HFFc6 (cell line): ENCODE results near the gene HOXD4. TPM values are rescaled to one million over a fixed set of nuclear protein-coding genes. Genes with fewer than 3 reads are reported as not detected.

Experiments used
- DNase-seq: peaks from one replicate; pipeline ENCODE4 v3.0.0-alpha.2; 2018
- H3K27ac Mint-ChIP-seq: 2 replicates; pipeline ENCODE4 v1.8.0; 2020; ENCODE audit warnings: mild to moderate bottlenecking, mixed read lengths
- H3K27me3 Mint-ChIP-seq: 2 replicates; pipeline ENCODE4 v1.8.0; 2021; ENCODE audit warnings: mild to moderate bottlenecking, moderate library complexity, mixed read lengths; ENCODE audit not compliant: insufficient read depth
- H3K36me3 Mint-ChIP-seq: 2 replicates; pipeline ENCODE4 v1.8.0; 2021; ENCODE audit warnings: low read depth, mixed read lengths
- H3K4me1 Mint-ChIP-seq: 2 replicates; pipeline ENCODE4 v1.8.0; 2020; ENCODE audit warnings: low read depth, mixed read lengths
- H3K4me3 Mint-ChIP-seq: 2 replicates; pipeline ENCODE4 v1.8.0; 2020; ENCODE audit warnings: mild to moderate bottlenecking, moderate library complexity, mixed read lengths
- H3K9me3 Mint-ChIP-seq: 2 replicates; pipeline ENCODE4 v1.8.0; 2020; ENCODE audit warnings: mild to moderate bottlenecking, mixed read lengths
- CTCF ChIP-seq: fragments of 200-600 bp; sonication (generic); IDR thresholded peaks from 2 replicates; pipeline ENCODE4 v1.5.0; 2021; ENCODE audit warnings: antibody characterized with exemption, mild to moderate bottlenecking
- total RNA-seq, 6 experiments: library from RNA; stranded (reverse); fragmentation: NEBNext Ultra II Directional; extraction: Animal tissue kit (Norgen Biotek cat#: 25700); gene quantifications; 2 replicates in 1 of 6; 3 replicates in 5 of 6; pipeline ENCODE4 v1.2.3, GENCODE V29; 2021

The HOXD4 gene
- total RNA-seq, 6 experiments from 2014 or later: 0.40 to 0.69 (median 0.57) TPM; not detected in 2

- 0 out of 2 replicates have a peak, but pooled peaks cover 3% of the 10 kb centered on the region for H3K9me3 Mint-ChIP-seq
- no peaks in the 10 kb centered on the region for H3K4me1 Mint-ChIP-seq
- H3K27ac Mint-ChIP-seq: no peak overlapping the region
- H3K36me3 Mint-ChIP-seq: peaks cover 5% of the 10 kb centered on the region; the same call in 1 of the 2 replicates
- DNase-seq: no peak
- no peak for TF ChIP-seq CTCF
- peaks cover 57% of the 10 kb centered on the region for H3K27me3 Mint-ChIP-seq
- H3K4me3 Mint-ChIP-seq: no peak overlapping the region
These were observed 21.7 kb downstream of the HOXD4 start for GRCh38 chr2:176172895-176173566.

GRCh38 chr2:176173567-176174381, 22.4 kb downstream of the HOXD4 start:
- H3K27ac Mint-ChIP-seq: no peak overlapping the region
- peaks cover 62% of the 10 kb centered on the region for H3K27me3 Mint-ChIP-seq
- no peak for TF ChIP-seq CTCF
- H3K9me3 Mint-ChIP-seq: 0 out of 2 replicates have a peak, but pooled peaks cover 3% of the 10 kb centered on the region
- H3K4me1 Mint-ChIP-seq: no peaks in the 10 kb centered on the region
- no peak overlapping the region for H3K4me3 Mint-ChIP-seq
- peaks cover 5% of the 10 kb centered on the region; the same call in 1 of the 2 replicates for H3K36me3 Mint-ChIP-seq
- no peak for DNase-seq

- DNase-seq: no peak
- no peaks in the 10 kb centered on the region for H3K4me1 Mint-ChIP-seq
- TF ChIP-seq CTCF: no peak
- H3K27ac Mint-ChIP-seq: no peak overlapping the region
- 0 out of 2 replicates have a peak, but pooled peaks cover 3% of the 10 kb centered on the region for H3K9me3 Mint-ChIP-seq
- H3K4me3 Mint-ChIP-seq: no peak overlapping the region
- H3K36me3 Mint-ChIP-seq: peaks cover 5% of the 10 kb centered on the region; the same call in 1 of the 2 replicates
- peaks cover 67% of the 10 kb centered on the region for H3K27me3 Mint-ChIP-seq
These were observed 23.1 kb downstream of the HOXD4 start for GRCh38 chr2:176174382-176174823.

GRCh38 chr2:176174824-176175708, 23.7 kb downstream of the HOXD4 start:
- no peak for TF ChIP-seq CTCF
- H3K4me1 Mint-ChIP-seq: no peaks in the 10 kb centered on the region
- no peak overlapping the region for H3K27ac Mint-ChIP-seq
- H3K36me3 Mint-ChIP-seq: peaks cover 5% of the 10 kb centered on the region; the same call in 1 of the 2 replicates
- H3K9me3 Mint-ChIP-seq: 0 out of 2 replicates have a peak, but pooled peaks cover 3% of the 10 kb centered on the region
- peaks cover 66% of the 10 kb centered on the region for H3K27me3 Mint-ChIP-seq
- H3K4me3 Mint-ChIP-seq: no peak overlapping the region
- no peak for DNase-seq
